Pancreas (tissue), 10 donors: Measurements from ENCODE around the gene SLC25A15. TPM values are rescaled to one million over a fixed set of nuclear protein-coding genes. Genes with fewer than 3 reads are reported as not detected.

Experiments used
- ATAC-seq, 4 donors: fragments of 200-7000 bp; cut with Tn5 transposase; one replicate each; pipeline versions ENCODE4 v1.8.0 to v1.9.1; 2020; ENCODE audit warnings: mild to moderate bottlenecking in 4 of 4, moderate library complexity in 4 of 4
- DNase-seq, 6 donors: peaks; one replicate each; pipeline ENCODE4 v3.0.0-alpha.2; 2020
- FAIRE-seq: peaks from 2 replicates; lab custom pipeline; 2012; peaks lifted over from hg19 to GRCh38; lab: Jason Lieb, UNC
- H3K27ac ChIP-seq, 4 donors: fragments of 200-600 bp; sonication (generic); 1 replicate in 3 of 4; 2 replicates in 1 of 4; pipeline versions ENCODE4 v1.5.0 to v1.8.0; 2020
- H3K27me3 ChIP-seq, 4 donors: fragments of 200-600 bp; one replicate each; pipeline ENCODE4 v1.8.0; 2021
- H3K36me3 ChIP-seq, 3 donors: fragments of 200-600 bp; sonication (generic) in 1 of 3; one replicate each; pipeline versions ENCODE4 v1.5.0 to v1.8.0; 2020 to 2021
- H3K4me1 ChIP-seq, 3 donors: fragments of 200-600 bp; one replicate each; pipeline ENCODE4 v1.8.0; 2021
- H3K4me3 ChIP-seq, 4 donors: fragments of 200-600 bp; sonication (generic) in 2 of 4; one replicate each; pipeline versions ENCODE4 v1.5.0 to v1.8.0; 2020 to 2021
- H3K9me3 ChIP-seq, 4 donors: fragments of 200-600 bp; one replicate each; pipeline ENCODE4 v1.8.0; 2021
- CTCF ChIP-seq, 4 donors: fragments of 200-600 bp; sonication (generic) in 3 of 4; IDR thresholded peaks; one replicate each; pipeline versions ENCODE4 v1.5.0 to v1.8.0; 2021; ENCODE audit warnings: antibody characterized with exemption in 4 of 4
- WGBS, 2 donors: extraction: QIAGEN DNeasy Blood & Tissue Kit; methylation state at CpG; one replicate each; pipeline ENCODE4 v1.1.7; 2013; 5-methylcytosine and 5-hydroxymethylcytosine counted together
- intact Hi-C, 3 donors: fragments of 100-400 bp; cut with DNase I; formaldehyde crosslinking; loops; one replicate each; pipeline versions ENCODE4 v1.11.1 to v1.14.2; 2022
- polyA plus RNA-seq, 2 donors: library from polyadenylated mRNA; stranded (reverse); fragments of 200-250 nt; gene quantifications; one replicate each; pipeline ENCODE4 v1.2.3, GENCODE V29; 2013
- total RNA-seq, 6 donors: library from RNA; stranded (reverse); fragmentation: NEBNext Ultra II Directional in 4 of 6; extraction: Animal tissue kit (Norgen Biotek cat#: 25700) in 4 of 6; gene quantifications; one replicate each; pipeline versions ENCODE4 v1.2.1 to v1.2.4, GENCODE V29; 2021 to 2023
- donor health status: healthy with polysubstance abuse.
- donor health status: DM: no; HTN: no; CAD: no; lungs with moderate emphysema.
- donor health status: DM: no; HTN: no; CAD: no.
- donor health status: control.
- donor health status: control.
- donor health status: Bipolar disorder and iron deficiency.
- donor health status: DM: yes; HTN: yes; CAD: no.
- donor health status: DM: no; HTN: no; CAD: no.
- donor health status: DM: no; HTN: no; CAD: no.
- donor health status: DM: yes; HTN: yes; CAD: no.

The SLC25A15 gene
- total and polyA plus RNA-seq, 8 donors, result 4.4 to 35.9 (median 14.4) TPM

GRCh38 chr13:40770609-40770933 is 18.8 kb upstream of the SLC25A15 start:
- Histone ChIP-seq H3K4me3 (peak overlapping the region; percentile 46 to 77 (median 71)), H3K27ac (peak overlapping the region; percentile 47 to 85 (median 60)), H3K4me1 (peaks cover 7 to 13% (median 8%) of the 10 kb centered on the region in 3 donors), H3K9me3 (no peaks in the 10 kb centered on the region), H3K36me3 (no peaks in the 10 kb centered on the region), H3K27me3 (no peaks in the 10 kb centered on the region)
- DNase-seq (no peak), FAIRE-seq (no peak), ATAC-seq (peak in 1 of 4 donors; percentile 27)
- intact Hi-C loops, result no loop called here
- TF ChIP-seq CTCF (IDR thresholded peaks at IDR 0.05), result no peak
- 0% methylated on average over 9 of the region's 9 CpGs for WGBS, 2 donors

GRCh38 chr13:40770934-40771618 is 18.3 kb upstream of the SLC25A15 start, which contains the start of gene MRPS31:
Gene MRPS31, minus strand, starts transcription at chr13:40771190. Its CDS starts 54 bp downstream, at chr13:40771136.
- no peaks in the 10 kb centered on the region for H3K9me3 ChIP-seq
- H3K4me3 ChIP-seq, result peak within 1 kb of the TSS; percentile 46 to 77 (median 71)
- no peaks in the 10 kb centered on the region for H3K27me3 ChIP-seq
- H3K4me1 ChIP-seq, result peaks cover 7 to 8% (median 8%) of the 10 kb centered on the region in 3 donors
- peak; percentile 43 for FAIRE-seq
- intact Hi-C loops, result no loop called here
- H3K27ac ChIP-seq, result peak within 1 kb of the TSS; percentile 47 to 85 (median 60)
- TF ChIP-seq CTCF (IDR thresholded peaks at IDR 0.05), result no peak
- no peaks in the 10 kb centered on the region for H3K36me3 ChIP-seq
- WGBS, 2 donors, result 0 to 1% methylated on average over 40 to 52 of the region's 52 CpGs
- DNase-seq, result peak; percentile 94 to 98 (median 95)
- ATAC-seq, result peak; percentile 99 to 100 (median 100)

- intact Hi-C loops, result no loop called here
- no peak for DNase-seq
- Histone ChIP-seq H3K27me3 (no peaks in the 10 kb centered on the region), H3K36me3 (no peaks in the 10 kb centered on the region), H3K4me1 (peaks cover 7 to 8% (median 8%) of the 10 kb centered on the region in 3 donors), H3K27ac (no peak overlapping the region), H3K4me3 (no peak overlapping the region), H3K9me3 (no peaks in the 10 kb centered on the region)
- WGBS, 2 donors, result 82% methylated on average over 6 of the region's 6 CpGs
- TF ChIP-seq CTCF (IDR thresholded peaks at IDR 0.05), result no peak
- ATAC-seq, result no peak
- FAIRE-seq, result no peak
Measured at GRCh38 chr13:40772765-40773473, 16.5 kb upstream of the SLC25A15 start.

- no peak for ATAC-seq
- H3K4me3 ChIP-seq, result no peak overlapping the region
- no peak for TF ChIP-seq CTCF (IDR thresholded peaks at IDR 0.05)
- H3K9me3 ChIP-seq, result no peaks in the 10 kb centered on the region
- DNase-seq, result no peak
- intact Hi-C loops, result no loop called here
- FAIRE-seq, result no peak
- no peak overlapping the region for H3K27ac ChIP-seq
- no peaks in the 10 kb centered on the region for H3K36me3 ChIP-seq
- 61 to 66% methylated on average over 6 of the region's 6 CpGs for WGBS, 2 donors
- peaks cover 5 to 7% (median 5%) of the 10 kb centered on the region in 3 donors for H3K4me1 ChIP-seq
- no peaks in the 10 kb centered on the region for H3K27me3 ChIP-seq
Measured at GRCh38 chr13:40774672-40775071, 14.7 kb upstream of the SLC25A15 start.
